Measurements from ENCODE around the gene MIGA2. TPM values are rescaled to one million over a fixed set of nuclear protein-coding genes. Genes with fewer than 3 reads are reported as not detected.

The MIGA2 gene
- total RNA-seq, 2 experiments from 2014 or later: 27.7 to 37.7 TPM

DNA sequence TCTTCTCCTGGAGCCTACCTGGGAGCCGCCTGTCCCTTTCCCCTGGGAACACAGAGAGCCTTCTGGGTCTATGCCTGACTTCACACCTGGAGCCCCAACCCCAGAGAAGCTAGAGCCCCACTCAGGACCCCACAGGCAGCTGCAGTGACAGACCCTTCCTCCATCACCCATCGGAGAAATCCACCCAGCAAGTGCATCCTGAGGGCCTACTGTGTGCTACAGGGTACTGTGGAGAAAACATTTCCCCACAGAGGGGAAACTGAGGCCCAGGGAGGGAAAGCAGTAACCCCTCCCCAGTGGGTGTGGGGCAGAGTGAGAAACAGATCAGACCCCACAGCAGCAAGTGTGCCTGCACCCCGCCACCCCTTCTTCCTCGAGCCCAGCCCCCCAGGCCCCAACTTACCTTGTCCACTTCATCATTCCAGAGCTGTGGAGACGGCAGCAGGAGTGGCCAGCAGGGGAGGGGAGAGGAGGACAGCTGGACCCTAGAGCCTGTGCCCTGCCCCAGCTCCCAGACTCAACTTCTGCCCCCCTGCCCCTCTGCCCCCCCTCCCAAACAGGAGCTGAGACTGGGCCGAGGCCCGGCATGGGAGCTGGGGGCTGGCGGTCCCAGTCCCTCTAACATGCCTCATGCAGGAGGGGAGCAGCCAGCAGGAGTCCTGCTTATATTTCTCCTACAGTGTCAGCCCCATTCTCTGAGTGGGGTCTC lies 26.0 kb upstream of the MIGA2 start:
- Histone ChIP-seq H3K9me3 (ENCODE audit: low read length) (no peaks in the 10 kb centered on the region), H3K4me2 (ENCODE audit: low read length) (no peak overlapping the region), H3K4me3 (ENCODE audit: low read depth, low read length, poor library complexity, severe bottlenecking) (no peak overlapping the region), H2AFZ (ENCODE audit: low read length) (no peak overlapping the region), H3K36me3 (ENCODE audit: insufficient read depth, low read length) (peaks cover 53% of the 10 kb centered on the region; the same call in 1 of the 2 replicates), H3K79me2 (ENCODE audit: insufficient read depth, low read depth, low read length) (no peaks in the 10 kb centered on the region), H4K20me1 (ENCODE audit: insufficient read depth, low read length) (no peaks in the 10 kb centered on the region), H3K4me1 (ENCODE audit: insufficient read depth, low read length, poor library complexity, severe bottlenecking) (no peaks in the 10 kb centered on the region), H3K27ac (ENCODE audit: low read depth, low read length, poor library complexity, severe bottlenecking) (no peak overlapping the region), H3K9me2 (ENCODE audit: insufficient read depth, low read length) (no peaks in the 10 kb centered on the region)
- ChIA-PET CTCF (ENCODE audit: unreplicated experiment) (interaction anchor here (0.6 kb wide), 1 partner anchor 1560 kb away, joined by 11 read pairs; no protein-coding TSS in a partner anchor), POLR2A (no interaction called here)
- TF ChIP-seq, protein P1, sequence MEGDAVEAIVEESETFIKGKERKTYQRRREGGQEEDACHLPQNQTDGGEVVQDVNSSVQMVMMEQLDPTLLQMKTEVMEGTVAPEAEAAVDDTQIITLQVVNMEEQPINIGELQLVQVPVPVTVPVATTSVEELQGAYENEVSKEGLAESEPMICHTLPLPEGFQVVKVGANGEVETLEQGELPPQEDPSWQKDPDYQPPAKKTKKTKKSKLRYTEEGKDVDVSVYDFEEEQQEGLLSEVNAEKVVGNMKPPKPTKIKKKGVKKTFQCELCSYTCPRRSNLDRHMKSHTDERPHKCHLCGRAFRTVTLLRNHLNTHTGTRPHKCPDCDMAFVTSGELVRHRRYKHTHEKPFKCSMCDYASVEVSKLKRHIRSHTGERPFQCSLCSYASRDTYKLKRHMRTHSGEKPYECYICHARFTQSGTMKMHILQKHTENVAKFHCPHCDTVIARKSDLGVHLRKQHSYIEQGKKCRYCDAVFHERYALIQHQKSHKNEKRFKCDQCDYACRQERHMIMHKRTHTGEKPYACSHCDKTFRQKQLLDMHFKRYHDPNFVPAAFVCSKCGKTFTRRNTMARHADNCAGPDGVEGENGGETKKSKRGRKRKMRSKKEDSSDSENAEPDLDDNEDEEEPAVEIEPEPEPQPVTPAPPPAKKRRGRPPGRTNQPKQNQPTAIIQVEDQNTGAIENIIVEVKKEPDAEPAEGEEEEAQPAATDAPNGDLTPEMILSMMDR (conservative IDR thresholded peaks at IDR 0.05; ENCODE audit: low read length): no peak
- TF ChIP-seq EZH2phosphoT487 (IDR thresholded peaks at IDR 0.05; ENCODE audit: borderline replicate concordance, low read depth, low read length): no peak
- no peak for DNase-seq (ENCODE audit: low spot score)
- intact Hi-C loops (cut with micrococcal nuclease; ENCODE audit: unreplicated experiment): no loop called here
- no TSS peak for BruUV-seq (replicated peaks)

DNA sequence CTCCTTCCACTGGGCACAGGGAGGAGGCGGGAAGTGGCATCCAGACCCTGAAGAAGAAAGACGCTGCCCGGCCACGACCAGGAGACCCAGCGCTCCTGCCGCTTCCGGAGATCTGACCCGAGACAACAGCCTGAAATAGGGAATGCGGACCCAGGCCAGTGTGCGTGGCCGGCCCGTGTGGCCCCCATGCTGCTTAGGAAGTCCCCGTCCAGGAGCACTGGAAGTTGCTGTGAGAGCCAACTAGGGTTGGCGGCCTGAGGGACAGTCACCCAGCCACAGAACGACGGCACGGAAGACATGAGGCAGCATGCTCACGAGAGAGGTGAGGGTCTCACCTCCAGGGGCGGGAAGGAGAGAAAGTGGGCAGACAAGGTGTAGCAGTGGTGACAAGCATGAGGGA lies 25.3 kb upstream of the MIGA2 start:
- H3K36me3 ChIP-seq (ENCODE audit: insufficient read depth, low read length): peaks cover 46% of the 10 kb centered on the region; the same call in 1 of the 2 replicates
- TF ChIP-seq, protein P1 (conservative IDR thresholded peaks at IDR 0.05; ENCODE audit: low read length): no peak
- TF ChIP-seq EZH2phosphoT487 (IDR thresholded peaks at IDR 0.05; ENCODE audit: borderline replicate concordance, low read depth, low read length): no peak
- no peak overlapping the region for H2AFZ ChIP-seq (ENCODE audit: low read length)
- no peaks in the 10 kb centered on the region for H3K9me3 ChIP-seq (ENCODE audit: low read length)
- ChIA-PET POLR2A (no interaction called here), CTCF (ENCODE audit: unreplicated experiment) (interaction anchor here (0.6 kb wide), 1 partner anchor 1559 kb away, joined by 11 read pairs; no protein-coding TSS in a partner anchor)
- H3K4me2 ChIP-seq (ENCODE audit: low read length): no peak overlapping the region
- H3K27ac ChIP-seq (ENCODE audit: low read depth, low read length, poor library complexity, severe bottlenecking): no peak overlapping the region
- no peak overlapping the region for H3K4me3 ChIP-seq (ENCODE audit: low read depth, low read length, poor library complexity, severe bottlenecking)
- intact Hi-C loops (cut with micrococcal nuclease; ENCODE audit: unreplicated experiment): no loop called here
- no peaks in the 10 kb centered on the region for H3K79me2 ChIP-seq (ENCODE audit: insufficient read depth, low read depth, low read length)
- BruUV-seq (replicated peaks): no TSS peak
- DNase-seq (ENCODE audit: low spot score): no peak
- H3K9me2 ChIP-seq (ENCODE audit: insufficient read depth, low read length): no peaks in the 10 kb centered on the region
- H3K4me1 ChIP-seq (ENCODE audit: insufficient read depth, low read length, poor library complexity, severe bottlenecking): no peaks in the 10 kb centered on the region
- H4K20me1 ChIP-seq (ENCODE audit: insufficient read depth, low read length): no peaks in the 10 kb centered on the region

DNA sequence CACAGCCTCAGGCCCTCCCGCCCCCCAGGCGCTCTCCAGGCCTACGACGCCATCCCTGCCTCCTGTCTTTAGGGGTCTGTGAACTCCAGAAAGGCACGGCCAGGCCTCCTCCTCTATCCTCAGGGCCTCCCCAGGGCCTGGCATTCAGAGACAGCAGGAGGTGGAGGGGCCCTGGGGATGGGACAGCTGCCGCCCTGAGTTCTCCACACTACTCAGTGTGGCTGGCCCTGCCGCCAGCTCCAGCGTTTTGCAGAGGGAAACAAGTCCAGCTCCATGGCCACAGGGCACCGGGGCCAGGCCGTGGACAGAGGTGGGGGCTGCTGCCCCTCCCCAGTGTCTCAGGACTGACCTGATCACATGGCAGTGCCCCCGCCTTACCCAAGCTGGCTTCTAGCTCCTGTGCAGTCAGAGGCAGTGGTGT lies 24.7 kb upstream of the MIGA2 start:
- Histone ChIP-seq H4K20me1 (ENCODE audit: insufficient read depth, low read length) (no peaks in the 10 kb centered on the region), H3K4me1 (ENCODE audit: insufficient read depth, low read length, poor library complexity, severe bottlenecking) (no peaks in the 10 kb centered on the region), H3K27ac (ENCODE audit: low read depth, low read length, poor library complexity, severe bottlenecking) (no peak overlapping the region), H3K4me3 (ENCODE audit: low read depth, low read length, poor library complexity, severe bottlenecking) (no peak overlapping the region), H2AFZ (ENCODE audit: low read length) (no peak overlapping the region), H3K9me2 (ENCODE audit: insufficient read depth, low read length) (no peaks in the 10 kb centered on the region), H3K9me3 (ENCODE audit: low read length) (no peaks in the 10 kb centered on the region), H3K36me3 (ENCODE audit: insufficient read depth, low read length) (peaks cover 40% of the 10 kb centered on the region; the same call in 1 of the 2 replicates), H3K4me2 (ENCODE audit: low read length) (no peak overlapping the region), H3K79me2 (ENCODE audit: insufficient read depth, low read depth, low read length) (no peaks in the 10 kb centered on the region)
- no peak for DNase-seq (ENCODE audit: low spot score)
- BruUV-seq (replicated peaks): no TSS peak
- ChIA-PET CTCF (ENCODE audit: unreplicated experiment) (no interaction called here), POLR2A (no interaction called here)
- intact Hi-C loops (cut with micrococcal nuclease; ENCODE audit: unreplicated experiment): no loop called here
- TF ChIP-seq EZH2phosphoT487 (IDR thresholded peaks at IDR 0.05; ENCODE audit: borderline replicate concordance, low read depth, low read length): no peak
- TF ChIP-seq, protein P1 (conservative IDR thresholded peaks at IDR 0.05; ENCODE audit: low read length): no peak

Measured in OCI-LY7 (cell line).